Measurements from ENCODE around the gene PUM2.
"Not testable (repeated sequence)": the region's sequence is repeated elsewhere in the genome, so short reads cannot be mapped to it uniquely, and the experiment has no call there.

PUM2 gene, protein sequence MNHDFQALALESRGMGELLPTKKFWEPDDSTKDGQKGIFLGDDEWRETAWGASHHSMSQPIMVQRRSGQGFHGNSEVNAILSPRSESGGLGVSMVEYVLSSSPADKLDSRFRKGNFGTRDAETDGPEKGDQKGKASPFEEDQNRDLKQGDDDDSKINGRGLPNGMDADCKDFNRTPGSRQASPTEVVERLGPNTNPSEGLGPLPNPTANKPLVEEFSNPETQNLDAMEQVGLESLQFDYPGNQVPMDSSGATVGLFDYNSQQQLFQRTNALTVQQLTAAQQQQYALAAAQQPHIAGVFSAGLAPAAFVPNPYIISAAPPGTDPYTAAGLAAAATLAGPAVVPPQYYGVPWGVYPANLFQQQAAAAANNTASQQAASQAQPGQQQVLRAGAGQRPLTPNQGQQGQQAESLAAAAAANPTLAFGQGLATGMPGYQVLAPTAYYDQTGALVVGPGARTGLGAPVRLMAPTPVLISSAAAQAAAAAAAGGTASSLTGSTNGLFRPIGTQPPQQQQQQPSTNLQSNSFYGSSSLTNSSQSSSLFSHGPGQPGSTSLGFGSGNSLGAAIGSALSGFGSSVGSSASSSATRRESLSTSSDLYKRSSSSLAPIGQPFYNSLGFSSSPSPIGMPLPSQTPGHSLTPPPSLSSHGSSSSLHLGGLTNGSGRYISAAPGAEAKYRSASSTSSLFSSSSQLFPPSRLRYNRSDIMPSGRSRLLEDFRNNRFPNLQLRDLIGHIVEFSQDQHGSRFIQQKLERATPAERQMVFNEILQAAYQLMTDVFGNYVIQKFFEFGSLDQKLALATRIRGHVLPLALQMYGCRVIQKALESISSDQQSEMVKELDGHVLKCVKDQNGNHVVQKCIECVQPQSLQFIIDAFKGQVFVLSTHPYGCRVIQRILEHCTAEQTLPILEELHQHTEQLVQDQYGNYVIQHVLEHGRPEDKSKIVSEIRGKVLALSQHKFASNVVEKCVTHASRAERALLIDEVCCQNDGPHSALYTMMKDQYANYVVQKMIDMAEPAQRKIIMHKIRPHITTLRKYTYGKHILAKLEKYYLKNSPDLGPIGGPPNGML

DNA sequence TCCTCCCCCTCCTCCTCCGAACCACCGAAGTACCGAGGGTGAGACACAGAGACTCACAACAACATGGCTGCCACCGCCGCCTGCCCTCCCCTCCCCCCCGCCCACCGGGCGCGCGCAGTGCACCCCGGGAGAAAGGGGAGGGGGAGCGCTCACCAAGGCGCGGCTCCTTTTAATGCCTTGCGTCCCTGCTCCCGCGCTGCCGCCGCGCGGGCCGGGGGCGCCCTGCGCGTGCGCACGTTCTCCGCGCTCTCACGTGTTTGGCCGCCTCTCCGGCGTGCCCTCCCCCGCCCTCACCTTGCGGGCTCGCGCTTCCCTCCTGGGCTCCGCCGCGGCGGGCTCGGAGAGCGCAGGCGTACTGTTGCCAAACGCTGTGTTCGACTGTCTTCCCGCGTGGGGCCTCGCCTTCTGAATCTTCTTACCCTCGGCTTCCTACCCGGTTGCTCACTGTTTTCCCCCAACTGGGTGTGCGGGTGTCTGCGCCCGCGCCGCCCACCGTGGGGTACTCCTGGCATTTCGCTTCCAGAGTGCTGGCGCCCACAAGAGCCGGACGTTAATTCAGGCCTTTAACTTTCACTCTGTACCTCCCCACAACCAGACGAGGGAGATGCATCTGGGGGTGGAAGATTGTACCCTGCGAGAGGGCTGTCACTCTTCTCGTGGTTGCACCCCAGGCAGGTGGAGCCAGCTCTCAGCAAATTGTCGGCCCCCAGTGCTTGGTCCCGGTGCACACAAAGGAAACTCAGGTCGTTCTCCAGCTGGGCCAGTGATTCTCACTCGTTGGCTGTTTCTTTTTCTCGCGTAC is at the start of gene PUM2:
Gene PUM2 (minus strand): TSS at position 92 of the 802 bp plus-strand sequence. CDS start 23,484 bp downstream, outside the sequence.
- DNase-seq (ENCODE audit: low read depth) = peak; percentile 93
- peak within 1 kb of the TSS; percentile 90 for H3K4me3 ChIP-seq (ENCODE audit: low read depth, low read length)

DNA sequence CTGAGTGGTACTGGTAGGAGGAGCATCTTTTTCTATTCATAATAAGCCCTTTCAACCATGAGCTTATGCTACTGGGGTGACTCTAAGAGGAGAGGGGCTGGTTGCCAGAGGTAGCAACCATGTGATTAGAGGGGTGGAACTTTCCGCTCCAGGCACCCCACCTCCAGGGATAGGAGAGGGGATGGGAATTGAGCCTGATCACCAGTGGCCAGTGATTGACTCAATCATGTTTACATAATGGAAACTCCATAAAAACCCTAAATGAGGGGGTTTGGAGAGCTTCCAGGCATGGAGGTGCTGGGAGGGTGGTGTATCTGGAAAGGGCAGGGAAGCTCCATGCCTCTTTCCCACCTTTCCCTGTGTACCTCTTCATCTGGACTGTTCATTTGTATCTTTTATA is 49.7 kb upstream of the PUM2 start:
- H3K4me3 ChIP-seq (ENCODE audit: low read depth, low read length) = no peak overlapping the region
- DNase-seq (ENCODE audit: low read depth) = no peak

DNA sequence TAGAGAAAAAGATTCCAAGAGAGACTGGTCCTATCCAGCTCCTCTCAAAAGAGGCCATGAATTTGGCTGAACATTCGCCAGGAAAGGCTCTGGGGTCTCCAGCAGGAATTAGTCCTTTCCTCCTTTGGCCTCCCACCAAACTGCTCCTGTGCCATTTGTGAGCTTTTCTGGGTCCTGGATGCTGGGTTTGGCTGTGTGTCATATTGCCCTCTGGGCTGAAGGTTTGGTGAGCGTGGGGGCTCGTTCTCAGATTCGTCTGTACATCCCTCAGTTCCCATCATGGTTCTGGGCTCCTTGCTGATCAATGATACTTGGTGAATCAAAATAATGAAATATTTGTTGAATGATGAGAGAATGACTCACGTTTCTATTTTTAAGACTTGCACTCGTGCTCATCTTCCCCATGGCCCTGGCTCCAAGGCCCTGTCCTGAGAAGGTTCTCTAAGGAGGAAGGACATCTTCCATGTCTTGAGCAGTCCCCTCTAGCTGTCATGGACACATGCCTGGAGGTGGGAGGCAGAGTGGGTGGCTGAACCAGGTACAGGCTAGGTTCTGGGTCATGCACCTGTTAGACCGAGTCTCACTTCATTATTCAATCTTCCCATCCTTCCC is 48.4 kb upstream of the PUM2 start:
- H3K4me3 ChIP-seq (ENCODE audit: low read depth, low read length) = no peak overlapping the region
- no peak for DNase-seq (ENCODE audit: low read depth)

DNA sequence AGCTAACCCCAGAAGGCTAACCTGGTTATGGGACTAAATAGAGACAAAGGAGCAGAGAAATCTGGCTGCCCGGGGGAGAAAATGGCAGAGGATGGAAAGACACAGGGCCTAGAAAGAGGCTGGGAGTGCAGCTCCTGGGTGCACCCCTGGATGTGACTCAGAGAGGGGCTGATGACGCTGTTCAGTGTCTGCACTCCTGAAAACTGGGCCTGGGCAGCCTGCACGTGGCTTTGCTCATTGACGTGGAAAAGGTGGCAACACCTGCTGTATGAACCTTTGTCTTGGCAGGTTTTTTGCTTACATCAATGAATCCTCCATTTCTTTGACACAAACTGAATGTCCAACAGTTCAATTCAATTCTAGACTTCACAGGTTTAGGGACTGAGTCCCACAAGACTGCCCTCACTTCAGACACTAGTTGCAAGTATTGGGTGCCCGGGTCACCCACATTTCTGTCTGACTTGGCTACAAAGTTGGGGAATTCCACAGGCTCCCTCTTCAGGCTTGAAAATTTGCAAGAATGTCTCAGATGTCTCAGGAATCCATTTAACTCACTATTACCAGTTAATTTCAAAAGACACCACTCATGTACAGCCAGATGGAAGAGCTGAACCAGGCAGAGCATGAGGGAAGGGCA is 47.3 kb upstream of the PUM2 start:
- no peak for DNase-seq (ENCODE audit: low read depth)
- H3K4me3 ChIP-seq (ENCODE audit: low read depth, low read length) = no peak overlapping the region

DNA sequence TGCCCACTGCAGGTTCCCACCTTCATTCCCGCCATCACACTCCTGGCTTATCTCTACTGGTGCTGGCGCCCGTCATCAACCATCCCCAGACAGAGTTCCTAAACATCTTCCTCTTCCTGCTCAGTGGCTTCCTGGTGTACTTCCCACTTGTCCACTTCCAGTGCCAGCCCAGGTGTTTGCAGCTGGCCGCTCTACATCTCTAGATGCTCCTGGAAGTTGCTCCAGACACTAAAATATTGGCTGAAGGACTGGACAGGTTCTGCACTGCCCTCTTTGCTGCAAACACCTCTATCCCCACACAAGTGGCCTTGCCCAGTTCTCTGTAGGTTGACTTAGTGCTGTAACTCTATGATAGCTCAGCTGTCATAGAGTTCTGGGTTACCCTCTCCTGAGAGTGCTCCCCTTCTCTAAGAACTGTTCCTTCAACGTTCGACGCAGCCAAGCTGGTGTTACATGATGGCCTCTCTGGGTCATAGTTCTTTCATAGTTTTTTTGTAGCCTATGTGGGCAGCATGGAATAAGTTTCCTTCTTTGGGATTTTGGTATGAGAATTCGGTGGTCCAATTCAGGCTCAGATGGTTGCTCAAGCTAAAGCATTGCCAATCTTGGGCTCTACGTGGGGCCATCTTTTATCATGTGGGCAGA is 45.8 kb upstream of the PUM2 start:
- DNase-seq (ENCODE audit: low read depth) = no peak
- H3K4me3 ChIP-seq (ENCODE audit: low read depth, low read length) = no peak overlapping the region

DNA sequence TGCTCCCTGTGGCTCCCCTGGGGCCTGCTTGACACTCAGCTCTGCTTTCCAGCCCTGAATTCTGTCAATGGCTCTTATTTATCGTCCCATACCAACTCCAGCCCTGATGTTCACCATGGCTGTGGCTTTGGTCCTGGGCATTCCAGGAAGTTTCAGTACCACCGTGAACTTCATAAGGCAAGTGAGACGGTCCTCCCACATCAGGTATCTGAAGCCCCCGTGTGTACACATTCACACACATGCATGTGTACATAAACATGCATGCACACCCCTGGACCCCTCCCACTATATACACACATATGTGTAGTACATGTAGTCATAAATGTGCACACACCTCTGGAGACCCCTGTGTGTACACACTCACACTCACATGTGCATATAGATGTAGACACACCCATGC is 43.3 kb upstream of the PUM2 start:
- no peak for DNase-seq (ENCODE audit: low read depth)
- H3K4me3 ChIP-seq (ENCODE audit: low read depth, low read length) = no peak overlapping the region

DNA sequence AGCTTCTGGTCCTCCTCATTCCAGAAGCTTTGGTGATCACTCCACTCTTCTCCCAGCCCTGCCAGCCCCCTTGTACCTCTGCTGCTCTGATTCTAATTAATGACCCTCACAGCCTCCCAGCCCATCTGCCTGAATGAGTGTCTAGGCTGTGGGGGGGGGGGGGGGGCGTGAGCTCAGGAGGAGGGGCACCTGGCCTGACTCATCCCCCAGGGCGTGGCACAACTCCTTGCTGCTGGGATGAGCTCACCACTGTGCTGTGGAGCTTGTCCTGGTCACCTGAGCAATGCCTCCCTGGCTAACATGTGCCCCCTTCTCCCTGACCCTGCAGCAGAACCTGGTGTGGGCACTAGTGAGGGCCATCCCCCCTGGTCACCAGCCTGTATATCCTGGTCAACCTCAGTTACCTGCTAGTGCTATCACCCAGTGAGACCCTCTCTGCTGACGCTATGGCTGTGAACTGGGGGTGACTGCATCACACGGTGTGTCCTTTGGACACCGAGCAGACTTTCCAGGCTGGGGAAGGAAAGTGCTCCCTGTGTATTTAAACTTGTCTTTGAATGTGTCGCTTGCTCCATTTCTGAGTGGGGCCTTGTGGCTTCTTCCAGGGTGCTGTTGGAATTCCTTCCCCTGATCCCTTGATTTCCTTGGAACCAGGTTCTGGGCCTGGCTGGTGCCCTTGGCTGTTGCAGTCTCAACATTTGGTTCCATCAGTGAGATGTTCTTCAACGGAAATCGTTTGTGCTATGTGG is 41.5 kb upstream of the PUM2 start:
- DNase-seq (ENCODE audit: low read depth) = no peak

DNA sequence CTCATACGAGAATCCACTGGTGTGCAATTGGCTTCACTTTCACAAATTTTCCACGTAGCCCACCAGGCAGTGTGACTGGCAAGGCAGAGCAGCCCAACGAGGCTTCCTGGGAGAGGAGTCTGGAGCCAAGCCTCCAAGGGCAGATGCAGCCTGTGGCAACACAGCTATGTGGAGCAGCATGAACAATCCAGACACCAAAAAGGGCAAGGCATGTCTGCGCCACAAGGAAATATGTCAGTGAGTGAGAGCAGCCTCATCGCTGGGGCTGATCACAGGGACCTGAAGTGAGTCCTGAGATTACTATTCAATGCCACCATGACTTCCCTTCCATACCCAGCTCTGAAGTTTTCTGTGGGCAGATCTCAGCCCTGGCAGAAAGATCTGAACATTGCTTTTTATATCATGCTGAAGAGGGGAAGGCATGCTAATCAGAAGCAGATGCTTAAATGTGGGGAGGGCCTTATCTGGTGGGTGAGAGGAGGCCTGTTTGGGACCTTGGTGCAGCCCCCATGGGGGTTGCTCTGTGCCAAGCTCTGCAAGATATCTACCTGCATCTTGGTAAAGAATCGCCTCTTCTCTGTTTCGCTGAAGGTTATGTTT is 40.0 kb upstream of the PUM2 start:
- DNase-seq (ENCODE audit: low read depth) = no peak
- H3K4me3 ChIP-seq (ENCODE audit: low read depth, low read length) = no peak overlapping the region

More for the DNA sequence above, 41.5 kb upstream of the PUM2 start:
- H3K4me3 ChIP-seq (ENCODE audit: low read depth, low read length) = no peak overlapping the region

DNA sequence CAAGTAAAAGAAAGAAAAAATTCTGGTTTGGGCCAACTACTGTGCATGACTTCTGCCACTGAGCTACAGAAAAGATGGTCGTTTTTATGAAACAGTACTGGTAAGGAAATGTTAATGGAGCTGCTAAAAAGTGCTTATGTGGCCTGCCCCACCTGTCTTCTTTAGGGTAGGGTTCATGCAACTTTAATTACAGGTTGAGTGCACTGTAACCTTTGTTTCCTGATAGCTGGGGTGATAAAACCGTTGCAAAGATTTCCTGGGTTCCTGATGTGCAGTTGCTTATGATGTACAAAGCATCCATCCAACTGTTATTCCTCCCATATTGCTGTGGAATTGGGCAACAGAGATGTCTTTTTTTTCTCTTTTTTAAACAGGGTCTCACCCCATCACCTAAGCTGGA is 34.3 kb upstream of the PUM2 start:
- no peak overlapping the region for H3K4me3 ChIP-seq (ENCODE audit: low read depth, low read length)
- no peak for DNase-seq (ENCODE audit: low read depth)

DNA sequence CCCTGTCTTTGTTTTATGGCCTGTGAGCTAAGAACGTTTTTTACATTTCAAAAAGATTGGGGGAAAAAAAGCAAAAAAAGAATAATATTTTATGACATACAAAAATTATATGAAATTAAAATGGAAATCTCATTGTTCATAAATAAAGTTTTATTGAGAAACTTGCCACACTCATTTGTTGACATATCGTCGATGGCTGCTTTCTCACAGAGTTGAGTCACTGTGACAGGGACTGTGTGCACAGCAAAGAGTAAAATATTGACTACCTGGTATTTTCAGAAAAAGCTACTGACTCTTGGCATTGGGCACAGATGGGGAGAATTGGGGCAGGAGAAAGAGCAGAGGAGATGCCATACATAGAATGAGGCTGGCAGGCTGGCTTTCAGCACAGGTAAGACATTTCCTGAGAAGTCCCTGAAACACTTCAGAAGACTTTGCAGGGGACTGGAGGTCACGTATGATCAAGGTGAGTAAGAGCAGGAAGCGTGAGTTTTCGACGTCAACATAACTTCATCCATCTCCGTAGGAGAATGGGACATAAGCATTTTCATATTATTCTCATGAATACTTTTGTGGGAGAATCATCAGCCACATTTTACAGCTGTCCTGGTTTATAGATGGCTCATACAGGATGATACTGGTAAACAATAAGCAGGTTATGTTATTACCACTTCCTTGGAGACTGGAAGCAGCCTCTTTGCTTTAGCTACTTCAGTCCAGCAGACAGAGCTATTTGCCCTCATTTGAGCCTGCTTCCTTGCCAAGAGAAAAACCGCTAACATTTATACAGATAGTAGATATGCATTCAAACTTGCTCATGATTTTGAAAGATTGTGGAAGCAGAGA is 32.5 kb upstream of the PUM2 start:
- H3K4me3 ChIP-seq (ENCODE audit: low read depth, low read length) = no peak overlapping the region
- DNase-seq (ENCODE audit: low read depth) = no peak

DNA sequence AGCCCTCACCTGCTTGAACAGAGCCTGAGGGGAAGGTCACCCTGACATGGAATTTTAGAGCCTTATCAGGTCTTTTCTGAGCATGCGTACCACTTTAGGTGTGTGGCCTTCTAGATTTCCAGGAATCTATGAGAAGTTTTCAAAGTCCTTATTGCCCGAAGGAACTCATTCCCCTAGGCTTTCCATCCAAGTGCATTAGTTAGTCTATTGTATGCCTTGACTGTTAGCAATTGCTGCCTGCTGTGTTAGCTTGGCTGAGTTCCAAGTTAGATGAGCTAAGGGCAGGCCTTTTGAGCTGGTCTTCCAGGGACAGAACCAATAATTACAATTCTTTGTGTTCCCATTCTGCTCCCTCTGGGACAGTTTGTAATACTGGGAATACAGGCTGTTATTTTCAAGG is 30.8 kb upstream of the PUM2 start:
- peak; percentile 70 for DNase-seq (ENCODE audit: low read depth)
- H3K4me3 ChIP-seq (ENCODE audit: low read depth, low read length) = no peak overlapping the region

DNA sequence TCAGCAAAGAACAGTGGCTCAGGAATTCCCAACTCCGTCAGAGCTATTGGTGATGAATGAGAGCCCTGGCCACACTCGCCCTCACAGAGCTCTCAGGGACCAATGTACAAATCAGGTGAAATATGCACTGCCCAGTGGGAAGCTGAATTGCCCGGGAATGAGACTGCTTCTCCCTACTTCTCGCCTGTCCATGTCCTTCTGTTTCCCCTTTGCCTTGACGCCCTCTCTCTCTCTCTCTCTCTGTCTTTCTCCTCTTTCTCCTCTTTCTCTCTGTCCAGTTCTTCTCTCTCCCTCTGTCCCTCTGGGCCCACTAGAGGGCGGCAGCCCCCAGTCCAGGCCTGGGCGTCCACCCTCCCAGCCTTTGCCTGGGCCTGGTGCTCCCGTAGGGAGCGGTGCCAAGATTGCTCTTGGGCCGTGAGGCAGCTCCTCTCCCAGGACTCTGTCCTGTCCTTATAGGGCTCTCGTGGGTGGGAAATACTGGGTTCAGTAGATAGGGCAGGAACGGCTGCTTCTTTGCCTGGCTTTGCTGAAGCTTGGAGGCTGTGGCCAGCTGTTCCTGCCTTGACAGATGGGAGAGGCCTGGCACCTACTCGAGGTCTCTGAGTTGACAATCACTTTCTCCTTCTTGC is 28.4 kb upstream of the PUM2 start:
- peak; percentile 79 for DNase-seq (ENCODE audit: low read depth)
- no peak overlapping the region for H3K4me3 ChIP-seq (ENCODE audit: low read depth, low read length)

DNA sequence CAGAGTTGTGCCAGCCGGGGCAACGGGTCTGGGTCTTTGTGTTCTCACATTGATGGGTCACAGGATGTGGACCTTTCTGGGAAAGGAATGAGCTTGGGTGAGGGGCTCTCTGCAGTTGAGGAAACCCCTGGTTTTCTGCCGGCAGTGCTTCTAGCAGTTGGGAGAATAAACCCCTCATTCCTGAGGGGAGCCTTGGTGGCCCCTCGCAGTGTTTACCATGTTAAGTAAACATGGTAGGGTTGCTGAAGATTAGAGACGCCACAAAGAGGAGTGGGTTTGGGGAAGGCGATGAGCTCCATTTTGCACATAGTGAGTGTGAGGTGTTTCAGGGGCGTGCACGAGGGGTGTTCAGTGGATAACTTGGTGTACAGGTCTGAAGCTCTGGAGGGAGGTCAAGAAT is 27.7 kb upstream of the PUM2 start:
- H3K4me3 ChIP-seq (ENCODE audit: low read depth, low read length) = no peak overlapping the region
- no peak for DNase-seq (ENCODE audit: low read depth)

DNA sequence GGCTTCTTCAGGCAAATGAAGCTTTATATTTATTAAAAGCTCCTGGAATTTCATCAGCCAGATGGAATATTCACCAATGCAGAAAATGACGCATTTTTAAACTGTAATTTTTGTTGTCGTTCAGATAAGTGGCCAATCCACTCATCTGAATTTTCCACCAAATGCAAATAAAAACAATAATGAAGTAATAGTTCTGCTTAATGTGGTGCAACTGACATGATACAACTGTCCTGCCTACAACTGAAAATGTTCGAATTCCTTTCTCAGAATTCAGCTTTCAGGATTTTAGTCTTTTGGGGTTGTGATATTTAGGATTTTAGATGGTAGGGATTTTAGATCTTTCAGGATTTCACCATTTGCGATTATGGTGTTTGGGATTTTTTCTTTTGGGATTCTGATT is 27.1 kb upstream of the PUM2 start:
- H3K4me3 ChIP-seq (ENCODE audit: low read depth, low read length) = no peak overlapping the region
- DNase-seq (ENCODE audit: low read depth) = no peak

DNA sequence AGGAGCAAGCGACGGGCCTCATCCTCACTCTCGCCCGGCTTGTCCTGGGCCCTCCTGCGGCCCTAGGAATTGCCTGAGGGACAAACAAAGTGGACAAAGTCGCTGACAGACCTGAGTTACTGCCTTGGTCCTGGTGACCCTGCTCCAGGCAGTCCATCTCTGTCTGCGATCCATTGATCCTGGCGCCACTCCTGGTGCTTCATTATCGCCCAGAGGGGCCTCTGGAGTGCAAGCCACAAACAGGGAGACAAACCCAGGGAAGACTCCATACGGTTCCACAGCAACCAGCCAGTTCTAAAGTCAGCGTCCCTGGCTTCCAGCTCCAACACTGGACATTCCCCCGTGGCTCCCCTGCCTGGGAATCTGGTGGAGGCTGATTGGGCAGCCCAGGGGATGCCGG is 24.3 kb upstream of the PUM2 start:
- DNase-seq (ENCODE audit: low read depth); H3K4me3 ChIP-seq (ENCODE audit: low read depth, low read length): not testable (repeated sequence)

All from skeletal muscle cell (primary cell).